ENCODE results near the gene CYP8B1.

- TF ChIP-seq CTCF (IDR thresholded peaks at IDR 0.05) (no peak), POLR2AphosphoS5 (IDR thresholded peaks at IDR 0.05) (no peak)
Observed at GRCh38 chr3:42864321-42864950, 11.2 kb downstream of the CYP8B1 start.

All from prostate gland (tissue), 2 donors.